Nephron progenitor cell (in vitro differentiated cells): ENCODE data around the gene SF3B2.
A peak's percentile ranks its signal among the peaks of the same experiment; 100 is the strongest.

Source experiments
- DNase-seq: peaks from one replicate; pipeline ENCODE4 v3.0.0; 2021
- H3K27ac Mint-ChIP-seq: 2 replicates; pipeline ENCODE4 v1.8.0; 2021; ENCODE audit warnings: mild to moderate bottlenecking, moderate library complexity, mixed read lengths
- H3K27me3 Mint-ChIP-seq: 2 replicates; pipeline ENCODE4 v1.8.0; 2021; ENCODE audit warnings: mild to moderate bottlenecking, low read depth, mixed read lengths; ENCODE audit not compliant: poor library complexity
- H3K36me3 Mint-ChIP-seq: 2 replicates; pipeline ENCODE4 v1.8.0; 2021; ENCODE audit warnings: low read depth, mixed read lengths
- H3K4me1 Mint-ChIP-seq: 2 replicates; pipeline ENCODE4 v1.8.0; 2021; ENCODE audit warnings: mixed read lengths
- H3K4me3 Mint-ChIP-seq: 2 replicates; pipeline ENCODE4 v1.8.0; 2021; ENCODE audit warnings: mild to moderate bottlenecking, moderate library complexity, mixed read lengths
- H3K9me3 Mint-ChIP-seq: 2 replicates; pipeline ENCODE4 v1.8.0; 2021; ENCODE audit warnings: mild to moderate bottlenecking, moderate library complexity, mixed read lengths
- TF ChIP-seq, protein P1 (sequence below): fragments of 200-600 bp; sonication (generic); IDR thresholded peaks from 2 replicates; pipeline ENCODE4 v1.5.0; 2021; ENCODE audit warnings: antibody characterized with exemption

SF3B2 gene

DNA sequence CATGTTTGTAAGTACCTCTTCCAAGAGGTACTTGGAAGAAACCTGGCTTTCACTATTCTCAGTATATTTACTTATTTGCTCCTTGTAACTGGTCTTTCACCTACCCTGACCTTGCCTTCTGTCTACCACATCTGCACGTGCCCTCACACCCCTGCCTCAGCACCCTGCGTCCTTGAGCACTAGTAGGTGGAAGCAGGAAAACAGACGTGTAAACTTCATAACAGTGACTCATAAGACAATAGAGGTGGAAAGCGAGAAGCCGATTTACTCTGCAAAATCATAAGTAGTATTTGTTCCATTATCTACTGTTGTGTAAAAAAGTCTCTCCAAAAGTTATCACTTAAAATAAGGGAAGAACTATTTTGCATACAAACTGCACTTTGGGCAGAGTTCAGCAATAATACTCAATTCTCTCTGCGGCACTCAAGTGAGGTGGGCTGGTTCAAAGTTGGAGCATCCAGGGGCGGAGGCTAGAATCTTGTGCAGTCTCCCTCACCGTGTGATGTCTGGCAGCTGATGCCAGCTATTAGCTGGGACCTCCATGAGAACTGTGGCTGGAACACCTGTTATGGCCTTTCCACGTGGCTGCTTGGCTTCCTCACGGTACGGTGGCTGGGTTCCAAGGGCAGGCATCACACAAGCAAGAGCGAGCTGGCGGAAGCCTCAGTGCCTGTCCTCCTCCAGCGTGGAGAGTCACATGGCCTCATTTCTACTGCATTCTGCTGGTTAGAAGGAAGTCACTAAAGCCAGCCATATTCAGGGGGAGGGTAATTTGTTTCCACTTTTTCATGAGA, 48.3 kb downstream of the SF3B2 start:
- DNase-seq: no peak
- H3K27ac Mint-ChIP-seq: no peak overlapping the region

DNA sequence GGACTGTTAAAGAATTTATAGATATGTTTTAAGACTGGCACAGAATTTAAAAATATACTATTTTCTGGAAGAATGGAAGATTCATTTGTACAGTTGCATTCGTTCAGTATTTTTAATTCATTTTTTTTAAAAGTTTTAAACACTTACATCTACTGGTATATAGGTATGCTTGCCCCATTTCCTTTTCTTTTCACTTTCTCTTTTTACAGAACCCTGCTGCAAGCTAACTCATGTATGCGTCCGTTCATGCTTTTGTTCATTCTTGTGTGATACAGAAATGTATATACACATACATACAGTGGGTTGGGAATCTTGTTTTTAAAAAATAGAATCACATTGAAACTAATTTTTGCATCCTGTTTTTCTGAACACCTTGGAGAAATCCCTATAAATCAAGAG, 48.9 kb downstream of the SF3B2 start:
- peak overlapping the region; percentile 16 for H3K27ac Mint-ChIP-seq
- H3K9me3 Mint-ChIP-seq: no peaks in the 10 kb centered on the region
- TF ChIP-seq, protein P1, sequence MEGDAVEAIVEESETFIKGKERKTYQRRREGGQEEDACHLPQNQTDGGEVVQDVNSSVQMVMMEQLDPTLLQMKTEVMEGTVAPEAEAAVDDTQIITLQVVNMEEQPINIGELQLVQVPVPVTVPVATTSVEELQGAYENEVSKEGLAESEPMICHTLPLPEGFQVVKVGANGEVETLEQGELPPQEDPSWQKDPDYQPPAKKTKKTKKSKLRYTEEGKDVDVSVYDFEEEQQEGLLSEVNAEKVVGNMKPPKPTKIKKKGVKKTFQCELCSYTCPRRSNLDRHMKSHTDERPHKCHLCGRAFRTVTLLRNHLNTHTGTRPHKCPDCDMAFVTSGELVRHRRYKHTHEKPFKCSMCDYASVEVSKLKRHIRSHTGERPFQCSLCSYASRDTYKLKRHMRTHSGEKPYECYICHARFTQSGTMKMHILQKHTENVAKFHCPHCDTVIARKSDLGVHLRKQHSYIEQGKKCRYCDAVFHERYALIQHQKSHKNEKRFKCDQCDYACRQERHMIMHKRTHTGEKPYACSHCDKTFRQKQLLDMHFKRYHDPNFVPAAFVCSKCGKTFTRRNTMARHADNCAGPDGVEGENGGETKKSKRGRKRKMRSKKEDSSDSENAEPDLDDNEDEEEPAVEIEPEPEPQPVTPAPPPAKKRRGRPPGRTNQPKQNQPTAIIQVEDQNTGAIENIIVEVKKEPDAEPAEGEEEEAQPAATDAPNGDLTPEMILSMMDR: no peak
- no peaks in the 10 kb centered on the region for H3K27me3 Mint-ChIP-seq
- no peak for DNase-seq
- peaks cover 37% of the 10 kb centered on the region for H3K4me1 Mint-ChIP-seq
- H3K4me3 Mint-ChIP-seq: no peak overlapping the region
- H3K36me3 Mint-ChIP-seq: no peaks in the 10 kb centered on the region

More for the DNA sequence above, 48.3 kb downstream of the SF3B2 start:
- H3K36me3 Mint-ChIP-seq: no peaks in the 10 kb centered on the region
- no peaks in the 10 kb centered on the region for H3K27me3 Mint-ChIP-seq
- no peak overlapping the region for H3K4me3 Mint-ChIP-seq
- TF ChIP-seq, protein P1: no peak
- H3K9me3 Mint-ChIP-seq: no peaks in the 10 kb centered on the region
- H3K4me1 Mint-ChIP-seq: peaks cover 37% of the 10 kb centered on the region

DNA sequence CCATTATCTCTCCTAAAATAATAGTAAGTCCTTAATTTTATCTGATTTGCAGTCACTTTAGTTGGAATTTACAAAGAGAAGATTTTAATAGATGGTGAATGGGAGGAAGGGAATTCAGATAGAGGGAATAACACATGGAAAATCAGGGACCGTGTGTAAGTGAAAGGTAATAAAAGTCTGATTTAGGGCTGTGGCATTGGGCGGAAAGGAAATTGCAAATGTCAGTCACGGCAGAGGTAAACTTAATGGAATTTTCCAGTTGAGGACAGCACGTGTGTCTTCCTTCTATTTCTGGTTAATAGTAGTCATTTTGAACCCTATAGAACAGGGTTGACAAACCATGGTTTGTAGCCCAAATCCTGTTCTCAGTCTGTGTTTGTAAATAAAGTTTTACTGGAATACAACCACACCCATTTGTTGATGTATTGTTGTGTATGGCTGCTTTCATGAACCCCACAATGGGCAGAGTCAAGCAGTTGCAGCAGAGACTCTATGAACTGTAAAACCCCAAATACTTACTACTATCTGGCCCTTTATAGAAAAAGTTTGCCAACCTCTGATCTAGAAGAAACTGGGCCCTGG, 52.0 kb downstream of the SF3B2 start:
- Mint-ChIP-seq H3K36me3 (peaks cover 7% of the 10 kb centered on the region), H3K27ac (peak overlapping the region; percentile 72), H3K9me3 (no peaks in the 10 kb centered on the region), H3K4me1 (peaks cover 46% of the 10 kb centered on the region), H3K4me3 (no peak overlapping the region), H3K27me3 (peaks cover 3% of the 10 kb centered on the region)
- TF ChIP-seq, protein P1: no peak
- DNase-seq: no peak

DNA sequence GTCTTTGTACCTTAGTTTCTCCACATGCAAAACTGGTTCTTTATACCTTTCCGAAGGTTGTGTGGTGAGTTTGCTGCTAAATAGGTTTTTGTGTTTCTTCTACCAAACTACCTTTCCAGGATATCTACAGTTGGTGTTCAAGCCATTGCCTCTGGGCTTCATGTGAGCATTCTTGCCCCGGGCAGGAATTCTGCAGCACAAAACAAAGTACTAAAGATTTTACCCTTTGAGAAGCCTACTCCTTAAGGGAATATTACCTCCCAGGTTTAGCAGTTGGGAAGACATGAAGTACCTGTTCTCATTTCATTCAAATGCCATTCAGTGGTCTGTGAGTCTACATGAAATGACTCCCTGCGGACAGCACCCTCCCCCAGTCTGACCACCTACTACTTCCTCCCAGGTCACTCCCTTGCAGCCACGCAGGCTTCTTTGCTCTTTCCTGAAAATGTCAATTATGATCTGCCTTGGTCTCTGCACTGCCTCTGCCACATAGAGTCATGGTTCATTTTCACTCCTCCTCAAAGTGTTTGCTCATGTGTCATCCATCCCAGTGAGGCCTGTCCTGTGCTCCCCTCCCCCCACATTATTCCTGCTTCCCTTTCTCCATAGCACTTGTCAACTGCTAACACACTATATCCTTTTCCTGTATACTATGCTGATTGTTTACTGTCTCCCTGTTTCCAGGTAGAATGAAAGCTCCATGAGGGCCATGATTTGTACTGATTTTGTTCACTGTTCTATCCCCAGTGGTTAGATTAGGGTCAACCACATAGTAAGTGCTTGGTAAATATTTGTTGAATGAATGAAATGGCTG, 54.8 kb downstream of the SF3B2 start:
- peaks cover 29% of the 10 kb centered on the region for H3K4me1 Mint-ChIP-seq
- H3K36me3 Mint-ChIP-seq: peaks cover 7% of the 10 kb centered on the region
- TF ChIP-seq, protein P1: no peak
- peaks cover 3% of the 10 kb centered on the region for H3K27me3 Mint-ChIP-seq
- no peaks in the 10 kb centered on the region for H3K9me3 Mint-ChIP-seq
- H3K27ac Mint-ChIP-seq: peak overlapping the region; percentile 11
- H3K4me3 Mint-ChIP-seq: no peak overlapping the region
- DNase-seq: no peak

DNA sequence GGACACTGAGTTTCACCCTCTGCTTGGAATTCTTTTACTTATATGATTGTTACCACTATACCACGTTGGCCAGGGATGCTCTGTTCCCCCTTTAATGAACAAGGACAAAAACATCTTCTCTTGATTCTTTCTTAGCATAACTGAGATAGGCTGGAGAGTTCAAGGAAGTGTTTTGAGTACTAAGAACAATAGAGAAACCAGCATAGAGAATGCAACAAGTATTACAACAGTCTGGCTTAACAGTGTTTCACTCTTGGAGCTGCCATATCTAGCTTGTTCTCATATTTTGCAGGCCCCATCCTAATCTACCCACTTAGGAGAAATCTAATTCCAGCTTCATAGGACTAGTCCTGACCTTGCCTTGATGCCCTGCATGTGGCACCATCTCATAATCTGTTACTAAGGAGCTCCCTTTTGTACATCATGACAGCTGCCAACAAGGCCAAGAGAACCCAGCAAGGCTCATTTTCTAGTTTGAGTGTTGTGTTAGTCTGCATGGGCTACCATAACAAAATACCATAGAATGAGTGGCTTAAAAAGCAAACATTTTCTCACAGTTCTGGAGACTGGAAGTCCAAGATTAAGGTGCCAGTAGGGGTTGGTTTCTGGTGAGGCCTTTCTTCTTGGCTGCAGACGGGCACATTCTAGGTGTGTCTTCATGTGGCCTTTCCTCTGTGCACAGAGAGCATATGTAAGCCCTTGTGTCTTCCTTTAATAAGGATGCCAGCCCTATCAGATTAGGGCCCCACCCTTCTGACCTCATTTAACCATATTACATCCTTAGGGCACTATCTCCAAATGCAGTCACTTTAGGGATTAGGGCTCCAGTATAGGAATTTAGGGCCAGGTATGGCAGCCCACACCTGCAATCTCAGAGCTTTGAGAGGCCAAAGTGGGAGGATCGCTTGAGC, 55.7 kb downstream of the SF3B2 start:
- H3K27ac Mint-ChIP-seq: no peak overlapping the region
- H3K4me3 Mint-ChIP-seq: no peak overlapping the region
- H3K9me3 Mint-ChIP-seq: no peaks in the 10 kb centered on the region
- TF ChIP-seq, protein P1: no peak
- peaks cover 3% of the 10 kb centered on the region for H3K27me3 Mint-ChIP-seq
- no peak for DNase-seq
- H3K4me1 Mint-ChIP-seq: peaks cover 31% of the 10 kb centered on the region
- peaks cover 7% of the 10 kb centered on the region for H3K36me3 Mint-ChIP-seq
